GM18526 (cell line): ENCODE data around the gene UBE2M.

Source experiments
- POLR2A ChIP-seq: IDR thresholded peaks from 3 replicates; pipeline ENCODE4 v1.6.1; 2011; ENCODE audit not compliant: insufficient read length; ENCODE audit errors: extremely low read depth

Gene UBE2M

DNA sequence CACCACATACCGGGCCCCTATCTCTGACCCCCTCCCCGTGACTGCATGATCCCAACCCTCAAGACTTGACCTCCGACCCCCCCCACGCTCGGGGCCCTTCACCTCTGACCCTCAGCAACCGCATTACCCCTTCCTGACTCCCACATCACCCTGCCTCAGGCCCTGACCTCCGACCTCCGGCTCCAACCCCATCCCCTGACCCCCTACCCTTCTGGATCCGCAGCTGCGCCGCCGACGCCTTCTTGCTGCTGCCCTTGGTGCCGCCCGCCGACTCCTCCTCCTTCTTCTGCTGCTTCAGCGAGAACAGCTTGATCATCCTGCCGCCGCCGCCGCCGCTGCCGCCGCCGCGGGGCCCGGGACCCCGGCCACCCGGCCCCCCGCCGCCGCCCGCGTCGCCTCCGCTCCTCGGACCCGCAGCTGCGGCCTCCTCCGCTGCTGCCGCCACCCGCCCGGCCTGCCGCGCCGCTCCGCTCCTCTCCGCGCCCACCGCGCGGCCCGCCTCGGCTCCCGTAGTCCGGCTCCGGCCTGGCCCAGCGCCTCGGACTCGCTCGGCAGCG, at the start of gene UBE2M:
Gene UBE2M (minus strand): TSS at position 546 of the 557 bp plus-strand sequence. CDS start 230 bp downstream, at position 316.
- TF ChIP-seq POLR2A: no peak

DNA sequence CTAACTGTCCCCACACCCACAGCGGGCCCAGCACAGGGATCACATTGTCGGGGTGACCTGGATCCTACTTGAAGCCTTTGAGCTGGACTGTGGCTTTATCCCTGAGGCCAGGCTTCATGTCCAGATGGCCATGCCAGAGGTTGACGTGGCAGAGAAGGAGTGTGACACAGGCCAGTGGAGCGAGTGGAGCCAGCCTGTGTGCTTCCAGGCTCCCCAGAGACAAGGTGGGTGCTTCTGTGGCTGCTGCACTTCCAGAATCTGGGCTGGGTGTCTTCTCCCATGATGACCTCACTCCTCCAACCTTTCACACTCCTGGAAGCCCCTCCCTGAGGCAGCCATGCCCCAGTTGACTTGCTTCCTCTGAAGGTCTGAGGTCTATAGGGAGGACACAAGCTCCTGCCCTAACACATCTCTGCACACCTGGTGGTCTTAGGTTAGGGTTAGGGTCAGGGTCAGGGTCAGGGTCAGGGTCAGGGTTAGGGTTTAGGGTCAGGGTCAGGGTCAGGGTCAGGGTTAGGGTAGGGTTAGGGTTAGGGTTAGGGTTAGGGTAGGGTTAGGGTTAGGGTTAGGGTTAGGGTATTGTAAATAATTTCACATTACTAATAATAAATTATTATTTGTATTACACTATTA, 27.8 kb upstream of the UBE2M start:
- no peak for TF ChIP-seq POLR2A

DNA sequence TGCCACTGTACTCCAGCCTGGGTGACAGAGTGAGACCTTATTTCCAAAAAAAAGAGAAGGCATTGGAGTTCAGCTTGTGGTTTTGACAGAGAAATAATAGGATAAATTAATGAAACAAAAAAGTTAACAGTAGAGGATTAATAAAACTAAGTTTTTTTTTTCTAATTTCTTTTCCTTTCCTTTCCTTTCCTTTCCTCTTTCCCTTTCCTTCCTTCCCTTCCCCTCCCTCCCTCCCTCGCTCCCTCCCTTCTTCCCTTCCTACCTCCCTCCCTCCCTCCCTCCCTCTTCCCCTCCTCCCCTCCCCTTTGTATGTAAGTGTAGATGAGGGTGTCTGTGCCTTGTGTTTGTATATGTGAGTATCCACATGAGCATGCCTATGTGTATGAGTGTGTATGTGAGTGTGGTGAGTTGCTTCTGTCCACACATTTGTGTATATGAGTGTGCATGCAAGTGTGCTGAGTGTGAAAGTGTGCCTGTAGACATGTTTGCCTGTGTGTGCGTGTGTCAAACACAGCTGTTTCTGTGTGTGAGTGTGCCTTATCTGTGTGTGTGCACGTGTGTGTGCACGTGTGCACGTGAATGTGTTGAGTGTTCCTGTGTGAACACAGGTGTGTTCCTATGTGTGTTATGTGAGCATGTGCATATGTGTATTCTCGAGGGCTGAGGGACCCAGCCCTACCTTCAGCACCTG, 27.2 kb upstream of the UBE2M start:
- TF ChIP-seq POLR2A: no peak

DNA sequence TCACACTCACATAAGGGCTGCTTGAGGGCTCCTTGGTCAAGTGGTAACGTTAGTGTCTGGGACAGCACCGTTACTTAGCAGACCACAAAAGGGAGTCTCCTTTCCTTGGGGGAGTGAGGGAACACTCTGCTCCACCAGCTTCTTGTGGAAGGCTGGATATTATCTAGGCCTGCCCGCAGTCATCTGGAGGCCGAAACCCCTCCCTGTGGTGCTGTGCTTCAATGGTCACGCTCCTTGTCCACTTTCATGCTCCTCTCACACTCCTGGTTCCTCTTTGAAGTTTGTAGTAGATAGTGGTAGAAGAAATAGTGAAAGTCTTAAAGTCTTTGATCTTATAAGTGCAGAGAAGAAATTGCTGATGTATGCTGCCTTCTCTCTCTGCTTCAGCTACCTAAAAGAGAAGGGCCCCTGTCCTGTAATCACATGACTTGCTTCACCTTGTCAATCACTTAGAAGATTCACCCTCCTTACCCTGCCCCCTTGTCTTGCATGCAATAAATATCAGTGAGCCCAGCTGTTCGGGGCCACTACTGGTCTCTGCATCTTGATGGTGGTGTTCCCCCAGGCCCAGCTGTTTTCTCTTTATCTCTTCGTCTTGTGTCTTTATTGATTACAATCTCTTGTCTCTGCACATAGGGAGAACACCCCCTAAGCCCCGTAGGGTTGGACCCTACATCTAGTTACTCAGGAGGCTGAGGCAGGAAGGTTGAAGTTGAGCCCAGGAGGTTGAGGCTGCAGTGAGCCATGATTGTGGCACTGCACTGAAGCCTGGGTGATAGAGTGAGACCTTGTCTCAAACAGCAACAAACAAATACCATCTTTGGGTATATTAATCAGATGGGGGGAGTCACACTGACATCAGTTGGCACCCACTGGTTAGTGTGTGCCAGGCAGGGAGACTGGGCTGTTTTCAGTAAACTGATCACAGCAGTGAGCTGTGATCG, 26.4 kb upstream of the UBE2M start:
- TF ChIP-seq POLR2A: no peak

DNA sequence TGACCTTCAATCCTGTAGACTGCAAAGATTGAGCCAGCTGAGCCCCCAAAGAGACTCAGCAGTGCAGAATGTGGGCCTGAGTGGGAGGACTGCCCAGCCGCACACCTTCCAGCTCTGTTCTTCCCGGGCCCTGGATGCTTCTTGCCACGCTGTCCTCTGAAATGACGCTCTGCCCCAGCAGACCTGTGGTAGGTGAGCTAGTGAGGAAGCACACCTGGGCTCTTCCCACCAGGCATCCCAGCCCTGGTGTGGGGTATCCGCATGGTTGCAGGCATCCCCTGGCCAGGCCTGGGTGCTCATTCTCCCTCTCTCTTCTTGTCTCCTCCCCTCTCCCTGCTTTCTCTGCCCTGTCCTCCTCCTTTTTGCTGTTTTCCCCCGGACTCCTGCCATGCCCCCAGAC, 24.6 kb upstream of the UBE2M start:
- TF ChIP-seq POLR2A: no peak

DNA sequence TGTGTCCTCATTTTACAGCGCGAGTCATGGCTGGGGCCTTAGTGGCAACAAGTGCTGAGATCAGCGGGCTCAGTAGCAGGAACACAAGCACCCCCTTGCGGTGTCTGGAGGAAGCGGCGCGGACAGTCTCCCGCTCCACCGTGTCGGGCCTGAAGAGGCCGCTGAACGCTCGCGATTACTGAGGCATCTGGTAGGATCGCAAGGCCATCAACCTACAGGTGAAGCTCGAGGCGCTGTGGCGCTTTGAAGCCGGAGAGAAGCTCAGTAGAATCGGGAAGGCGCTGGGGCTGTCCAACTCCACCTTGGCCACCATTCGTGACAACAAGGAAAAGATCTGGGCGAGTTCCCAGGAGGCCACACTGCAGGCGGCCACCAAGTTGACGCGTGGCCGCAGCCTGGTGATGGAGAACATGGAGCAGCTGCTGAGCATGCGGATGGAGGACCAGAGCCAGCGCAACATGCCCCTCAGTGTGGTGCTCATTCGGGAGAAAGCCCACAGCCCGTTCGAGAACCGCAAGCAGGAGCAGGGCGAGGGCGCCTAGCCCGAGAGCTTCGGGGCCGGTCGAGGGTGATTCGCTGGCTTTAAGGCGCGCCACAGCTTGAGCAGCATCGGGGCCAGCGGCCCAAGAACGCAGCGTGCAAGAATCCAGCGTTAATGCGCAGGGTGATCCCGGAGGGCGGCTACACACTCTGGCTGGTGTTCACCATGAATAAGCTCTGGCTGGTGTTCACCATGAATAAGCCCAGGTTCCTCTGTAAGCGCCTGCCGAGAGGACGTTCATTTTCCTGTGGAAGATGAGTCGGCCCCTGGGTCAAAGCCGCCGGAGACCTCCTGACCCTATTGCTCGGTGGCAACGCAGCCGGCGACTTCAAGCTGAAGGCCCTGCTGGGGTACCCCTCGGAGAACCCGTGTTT, 23.1 kb upstream of the UBE2M start:
- no peak for TF ChIP-seq POLR2A

DNA sequence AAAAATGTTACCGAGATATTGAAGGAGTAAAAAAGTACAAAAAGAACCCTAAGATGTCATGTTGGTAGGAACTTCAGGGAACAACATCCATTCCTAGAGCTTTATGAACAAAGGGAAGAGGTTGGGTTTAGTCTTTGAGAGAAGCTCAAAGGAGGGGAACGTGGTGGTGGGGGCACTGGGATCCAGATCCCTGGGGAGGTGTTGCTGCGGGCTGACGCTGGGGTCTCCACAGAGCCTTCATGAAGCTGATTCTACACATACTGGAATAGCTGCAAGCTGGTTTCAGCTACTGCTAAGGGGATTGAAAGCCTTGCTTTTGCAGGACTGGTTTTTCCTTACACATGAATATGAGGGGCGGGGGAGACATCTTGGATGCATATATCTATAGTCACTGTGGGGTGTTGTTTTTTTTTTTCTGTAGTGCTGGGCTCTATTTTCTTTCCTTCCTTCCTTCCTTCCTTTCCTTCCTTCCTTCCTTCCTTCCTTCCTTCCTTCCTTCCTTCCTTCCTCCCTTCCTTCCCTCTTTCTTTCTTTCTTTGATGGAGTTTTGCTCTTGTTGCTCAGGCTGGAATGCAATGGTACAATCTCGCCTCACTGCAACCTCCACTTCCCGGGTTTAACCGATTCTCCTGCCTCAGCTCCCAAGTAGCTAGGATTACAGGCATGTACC, 21.2 kb upstream of the UBE2M start:
- no peak for TF ChIP-seq POLR2A

DNA sequence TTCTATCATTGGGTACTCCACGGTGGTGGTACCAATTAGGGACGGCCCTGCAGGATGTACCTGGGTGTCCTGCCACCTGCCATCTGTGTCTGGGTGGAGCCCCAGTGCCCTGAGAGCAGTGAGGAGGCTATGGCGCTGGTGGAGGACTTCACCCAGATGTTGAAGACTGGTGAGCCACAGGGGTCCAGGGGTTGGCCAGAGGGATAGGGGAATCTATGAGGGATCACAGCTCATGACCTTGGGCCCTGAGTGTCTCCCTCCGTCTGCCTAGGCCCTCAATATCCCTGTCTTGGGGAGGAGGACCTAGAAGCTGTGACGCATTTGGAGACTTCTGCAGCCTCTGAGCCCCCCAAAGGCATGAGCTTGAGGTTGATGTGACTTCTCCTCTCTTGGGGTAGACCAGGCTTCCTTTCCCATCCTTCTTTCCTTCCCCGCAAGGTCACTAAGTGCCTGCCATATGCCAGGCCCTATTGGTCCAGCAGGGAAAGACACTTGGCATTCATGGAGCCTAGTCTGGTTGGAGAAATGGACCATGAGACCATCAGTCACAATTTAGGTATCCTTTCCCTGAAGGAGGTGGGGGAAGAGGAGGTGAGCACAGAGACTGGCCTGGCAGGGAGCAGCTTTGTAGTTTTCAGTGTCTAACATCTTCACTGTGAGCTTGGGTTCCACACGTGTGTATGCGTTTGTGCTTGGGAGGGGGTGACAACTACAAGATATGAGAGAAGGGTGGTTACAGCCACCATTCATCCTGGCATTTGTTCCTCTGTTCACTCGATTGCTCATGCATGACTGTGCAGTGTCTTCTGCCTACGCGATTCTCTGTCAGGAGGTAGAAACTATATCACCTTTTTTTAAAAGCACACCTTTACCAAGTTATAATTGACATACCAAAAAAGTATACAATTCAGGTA, 19.9 kb upstream of the UBE2M start:
- no peak for TF ChIP-seq POLR2A

DNA sequence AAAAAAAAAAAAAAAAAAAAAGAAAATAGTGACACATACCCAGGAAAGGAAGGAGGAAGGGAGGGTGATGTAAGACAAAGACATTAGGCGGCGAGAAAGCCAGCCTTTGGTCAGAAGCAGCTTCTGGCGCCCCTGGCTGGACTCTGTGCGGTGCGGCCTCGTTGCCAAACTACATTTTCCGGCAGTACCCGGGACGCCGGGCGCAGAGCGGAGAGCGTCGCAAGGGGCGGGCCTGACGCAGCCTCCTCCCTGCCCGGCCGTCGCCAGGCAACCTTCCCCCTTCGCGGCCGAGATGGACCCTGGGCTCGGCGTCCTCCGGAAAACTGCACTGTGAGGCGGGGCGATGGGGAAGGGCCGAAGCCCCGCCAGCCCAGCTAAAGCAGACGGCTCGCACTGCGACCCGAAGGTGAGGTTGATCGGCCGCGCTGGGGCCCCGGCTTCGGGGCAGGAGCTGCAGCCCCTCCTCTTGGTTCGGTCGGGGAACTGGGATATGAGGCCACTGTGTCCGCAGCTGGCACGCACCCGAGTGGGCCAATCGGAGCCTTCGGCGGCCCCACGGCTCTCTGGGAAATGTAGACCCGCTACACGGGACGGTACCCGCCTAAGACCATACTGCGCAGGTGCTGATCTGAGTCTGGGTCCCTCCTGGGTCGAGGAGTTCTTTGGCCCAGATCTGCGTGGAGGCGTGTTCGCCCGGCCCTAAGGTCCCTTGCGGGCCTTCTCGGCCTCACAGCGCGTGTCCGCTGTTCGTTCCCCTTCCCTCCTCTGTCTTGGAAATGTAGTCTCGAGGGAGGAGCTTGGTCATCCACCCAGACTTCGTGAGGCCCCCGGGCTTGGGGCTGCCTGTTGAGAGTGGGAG, 17.0 kb upstream of the UBE2M start:
- TF ChIP-seq POLR2A: peak; percentile 80

DNA sequence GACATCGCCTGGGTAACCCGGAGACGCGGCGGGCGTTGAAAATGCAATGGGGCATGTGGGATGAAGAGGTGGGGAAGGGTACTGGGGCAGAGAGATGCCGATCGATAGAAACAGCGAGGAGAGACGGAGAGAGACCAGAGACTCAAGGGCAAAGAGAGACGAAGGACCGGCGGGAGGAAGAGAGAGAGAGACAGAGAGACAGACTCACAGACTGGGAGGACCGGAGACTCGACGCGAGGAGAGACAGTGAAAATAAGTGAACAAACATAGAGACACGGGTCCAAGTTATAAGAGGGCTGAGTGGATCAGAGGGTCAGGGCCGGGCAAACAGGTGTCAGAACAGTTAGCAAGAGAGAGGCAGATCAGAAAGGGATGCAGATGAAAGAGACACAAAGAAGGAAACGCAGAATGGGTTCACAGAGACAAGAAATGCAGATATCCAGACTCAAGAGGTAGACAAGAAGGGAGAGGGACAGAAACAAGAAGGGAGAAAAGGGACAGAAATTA, 15.3 kb upstream of the UBE2M start:
- TF ChIP-seq POLR2A: no peak

DNA sequence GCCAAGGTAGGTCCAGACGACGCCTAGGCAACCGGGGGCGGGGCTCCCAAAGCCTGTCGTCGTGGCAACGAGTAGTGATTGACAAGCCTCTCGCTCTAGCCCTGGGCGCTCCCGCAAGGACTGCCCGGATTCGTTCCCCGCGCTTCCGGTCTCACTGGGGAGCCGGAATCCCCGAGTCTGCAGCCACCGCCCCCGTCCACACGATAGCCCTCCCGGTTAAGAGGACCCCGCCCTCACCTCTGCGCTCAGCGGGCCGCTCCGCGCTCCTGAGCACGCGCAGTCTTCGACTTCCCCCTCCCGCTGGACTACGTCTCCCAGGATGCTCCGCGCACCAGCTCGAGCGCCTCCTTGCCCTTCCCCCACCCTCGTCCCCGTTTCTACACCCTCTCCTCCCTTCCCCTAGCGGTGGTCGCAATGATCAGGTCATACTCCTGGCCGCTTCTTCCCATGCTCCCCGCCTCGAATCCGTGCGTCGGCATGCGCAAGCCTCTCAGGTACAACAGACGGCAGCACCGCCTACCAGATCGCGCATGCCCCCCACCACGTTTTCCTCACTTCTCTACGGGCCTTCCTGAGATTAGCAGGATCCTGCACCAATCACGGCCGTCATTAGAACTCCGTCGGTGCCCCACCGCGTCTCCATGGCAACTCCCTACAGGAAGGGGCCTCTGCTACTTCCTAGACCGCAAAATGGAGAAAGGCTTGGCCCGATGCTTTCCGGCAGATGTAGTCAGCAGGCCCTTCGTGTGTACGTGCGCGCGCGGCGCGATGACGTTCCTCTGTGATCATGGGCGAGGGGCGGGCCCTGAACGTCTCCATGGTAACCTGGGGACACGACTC, 14.6 kb upstream of the UBE2M start, which contains the start of gene MZF1:
Gene MZF1 (minus strand): TSS at position 518 of the 840 bp plus-strand sequence. CDS start 1,946 bp downstream, outside the sequence.
- TF ChIP-seq POLR2A: peak; percentile 37
